HCT116 (cell line): ENCODE results near the gene OAS2. TPM values are rescaled to one million over a fixed set of nuclear protein-coding genes. Genes with fewer than 3 reads are reported as not detected.

Source experiments
- ATAC-seq: fragments of 200-7000 bp; cut with Tn5 transposase; 2 replicates; pipeline ENCODE4 v1.9.1; 2020; ENCODE audit warnings: mild to moderate bottlenecking, moderate library complexity
- BruUV-seq: library from RNA; stranded (reverse); fragments of 400-500 nt; replicated peaks from 2 replicates; lab custom pipeline; 2021; lab: Mats Ljungman, UMichigan
- CTCF ChIA-PET: fragments of 300-600 bp; sonication (Branson Sonifier 250); formaldehyde crosslinking; loops from one replicate; lab custom pipeline; 2021; ENCODE audit warnings: antibody characterized with exemption; lab: Charles Lee
- POLR2A ChIA-PET: fragments of 300-600, 350-600 bp; sonication (Branson Sonifier 250); formaldehyde crosslinking; loops from one replicate; lab custom pipeline; 2021; ENCODE audit warnings: antibody characterized with exemption; lab: Charles Lee
- RAD21 ChIA-PET, 2 experiments: fragments of 300-600 bp; sonication (Branson Sonifier 250); formaldehyde crosslinking; loops; one replicate each; lab custom pipeline; 2023; ENCODE audit warnings: low total read pairs in 2 of 2; ENCODE audit not compliant: uncharacterized antibody in 2 of 2, unreplicated experiment in 2 of 2, low non-redundant PET in 1 of 2; lab: Charles Lee
- DNase-seq: peaks from one replicate; pipeline ENCODE4 v3.0.0-alpha.2; 2010; ENCODE audit warnings: low read depth, low spot score
- H2AFZ ChIP-seq: fragments of 200-600 bp; shearing (Covaris generic), sonication (generic); 2 replicates; pipeline ENCODE4 v1.6.1; 2017; ENCODE audit warnings: low read depth, mixed run types, mixed read lengths, antibody characterized with exemption, low read length; ENCODE audit not compliant: poor library complexity, severe bottlenecking
- H3K27ac ChIP-seq: 2 replicates; pipeline ENCODE4 v1.5.1; 2012; ENCODE audit warnings: low read depth, low read length
- H3K27me3 ChIP-seq: fragments of 200-600 bp; sonication (generic); 2 replicates; pipeline ENCODE4 v1.6.1; 2016; ENCODE audit warnings: mixed run types, low read length, mixed read lengths; ENCODE audit not compliant: insufficient read depth
- H3K36me3 ChIP-seq, 2 experiments: fragments of 200-500 bp in 1 of 2; fragments of 200-600 bp in 1 of 2; sonication (Bioruptor generic) in 1 of 2; sonication (generic) in 1 of 2; 2 replicates each; pipeline versions ENCODE4 v1.5.1 to v1.6.1; 2014 to 2016; ENCODE audit warnings: low read length in 2 of 2, inconsistent platforms in 1 of 2, mixed read lengths in 1 of 2, mixed run types in 1 of 2; ENCODE audit not compliant: insufficient read depth in 2 of 2, control insufficient read depth in 1 of 2
- H3K4me1 ChIP-seq, 2 experiments: fragments of 200-600 bp in 1 of 2; sonication (generic) in 1 of 2; 2 replicates each; pipeline versions ENCODE4 v1.5.1 to v1.6.1; 2012 to 2017; ENCODE audit warnings: low read length in 2 of 2, inconsistent platforms in 1 of 2, mild to moderate bottlenecking in 1 of 2, mixed read lengths in 1 of 2, mixed run types in 1 of 2, moderate library complexity in 1 of 2; ENCODE audit not compliant: insufficient read depth in 2 of 2, control insufficient read depth in 1 of 2
- H3K4me2 ChIP-seq: fragments of 200-600 bp; sonication (generic); 2 replicates; pipeline ENCODE4 v1.6.1; 2017; ENCODE audit warnings: mixed run types, low read length, mixed read lengths
- H3K4me3 ChIP-seq, 2 experiments: fragments of 200-600 bp in 1 of 2; sonication (generic) in 1 of 2; replicated peaks in 1 of 2; 2 replicates each; pipeline ENCODE4 v1.5.1; 2011 to 2016; ENCODE audit warnings: low read length in 2 of 2, control low read depth in 1 of 2, low read depth in 1 of 2, mild to moderate bottlenecking in 1 of 2, mixed read lengths in 1 of 2, mixed run types in 1 of 2
- H3K79me2 ChIP-seq: fragments of 200-600 bp; sonication (generic); 2 replicates; pipeline ENCODE4 v1.6.1; 2017; ENCODE audit warnings: mild to moderate bottlenecking, mixed run types, low read length, moderate library complexity, mixed read lengths; ENCODE audit not compliant: insufficient read depth
- H3K9ac ChIP-seq: fragments of 200-600 bp; sonication (generic); 2 replicates; pipeline ENCODE4 v1.6.1; 2016; ENCODE audit warnings: low read length, mixed read lengths
- H3K9me2 ChIP-seq: fragments of 200-600 bp; sonication (generic), shearing (Covaris generic); 2 replicates; pipeline ENCODE4 v1.6.1; 2017; ENCODE audit warnings: mixed run types, mild to moderate bottlenecking, moderate library complexity; ENCODE audit not compliant: insufficient read depth
- H3K9me3 ChIP-seq, 2 experiments: fragments of 200-500 bp in 1 of 2; fragments of 200-600 bp in 1 of 2; sonication (Bioruptor generic) in 1 of 2; sonication (generic) in 1 of 2; 2 replicates each; pipeline ENCODE4 v1.6.1; 2014 to 2017; ENCODE audit warnings: low read length in 2 of 2, mixed read lengths in 2 of 2, inconsistent platforms in 1 of 2, low read depth in 1 of 2, mild to moderate bottlenecking in 1 of 2, mixed run types in 1 of 2, moderate library complexity in 1 of 2; ENCODE audit not compliant: control insufficient read depth in 1 of 2, insufficient read depth in 1 of 2
- H4K20me1 ChIP-seq: fragments of 200-600 bp; sonication (generic), shearing (Covaris generic); 2 replicates; pipeline ENCODE4 v1.6.1; 2017; ENCODE audit warnings: mixed run types, mild to moderate bottlenecking, moderate library complexity; ENCODE audit not compliant: insufficient read depth
- CBX3 ChIP-seq: IDR thresholded peaks from 2 replicates; pipeline ENCODE4 v1.6.1; 2012; ENCODE audit warnings: low read depth
- CEBPB ChIP-seq: IDR thresholded peaks from 2 replicates; pipeline ENCODE4 v1.6.1; 2012; ENCODE audit warnings: low read depth
- EZH2 ChIP-seq: fragments of 200-600 bp; sonication (generic); IDR thresholded peaks from 2 replicates; pipeline ENCODE4 v1.6.1; 2017; ENCODE audit warnings: antibody characterized with exemption, mixed run types
- EZH2phosphoT487 ChIP-seq: fragments of 200-600 bp; IDR thresholded peaks from 2 replicates; pipeline ENCODE4 v1.6.1; 2018; ENCODE audit warnings: antibody characterized with exemption, borderline replicate concordance
- FOSL1 ChIP-seq: IDR thresholded peaks from 2 replicates; pipeline ENCODE4 v1.6.1; 2012; ENCODE audit warnings: low read depth
- JUND ChIP-seq: IDR thresholded peaks from 2 replicates; pipeline ENCODE4 v1.6.1; 2012
- POLR2A ChIP-seq: IDR thresholded peaks from 2 replicates; pipeline ENCODE4 v1.7.0; 2011; ENCODE audit warnings: borderline replicate concordance; ENCODE audit not compliant: insufficient read depth, insufficient read length; ENCODE audit errors: extremely low read depth
- RAD21 ChIP-seq: IDR thresholded peaks from 2 replicates; pipeline ENCODE4 v1.6.1; 2012; ENCODE audit warnings: low read depth, mild to moderate bottlenecking
- SIN3A ChIP-seq: IDR thresholded peaks from 2 replicates; pipeline ENCODE4 v1.6.1; 2012; ENCODE audit warnings: low read depth
- SP1 ChIP-seq: IDR thresholded peaks from 2 replicates; pipeline ENCODE4 v1.6.1; 2012; ENCODE audit warnings: low read depth
- TCF7L2 ChIP-seq: IDR thresholded peaks from 2 replicates; pipeline ENCODE4 v1.7.0; 2011; ENCODE audit warnings: borderline replicate concordance, inconsistent platforms; ENCODE audit not compliant: insufficient read depth, insufficient read length; ENCODE audit errors: extremely low read depth
- YY1 ChIP-seq: IDR thresholded peaks from 2 replicates; pipeline ENCODE4 v1.6.1; 2011; ENCODE audit warnings: low read length, low read depth, moderate library complexity, mild to moderate bottlenecking; ENCODE audit not compliant: insufficient replicate concordance; ENCODE audit errors: extremely low read depth
- ZFX ChIP-seq: fragments of 450-650 bp; IDR thresholded peaks from 2 replicates; pipeline ENCODE4 v1.6.1; 2017
- ZNF274 ChIP-seq: fragments of 200-500 bp; sonication (Bioruptor generic); IDR thresholded peaks from 2 replicates; pipeline ENCODE4 v1.6.1; 2014; ENCODE audit warnings: mild to moderate bottlenecking, low read depth, low read length, inconsistent platforms
- intact Hi-C: fragments of 100-400 bp; cut with micrococcal nuclease; formaldehyde crosslinking; loops from 2 replicates; pipeline ENCODE4 v1.10.0; 2022
- total RNA-seq: library from RNA; stranded (reverse); gene quantifications from one replicate; pipeline ENCODE4 v1.2.1, GENCODE V29; 2021; ENCODE audit not compliant: unreplicated experiment
- TF ChIP-seq, protein P1 (sequence below): IDR thresholded peaks from 2 replicates; pipeline ENCODE4 v1.6.1; 2012

OAS2 gene
- total RNA-seq, 1 experiment from 2014 or later, result 0.30 TPM

DNA sequence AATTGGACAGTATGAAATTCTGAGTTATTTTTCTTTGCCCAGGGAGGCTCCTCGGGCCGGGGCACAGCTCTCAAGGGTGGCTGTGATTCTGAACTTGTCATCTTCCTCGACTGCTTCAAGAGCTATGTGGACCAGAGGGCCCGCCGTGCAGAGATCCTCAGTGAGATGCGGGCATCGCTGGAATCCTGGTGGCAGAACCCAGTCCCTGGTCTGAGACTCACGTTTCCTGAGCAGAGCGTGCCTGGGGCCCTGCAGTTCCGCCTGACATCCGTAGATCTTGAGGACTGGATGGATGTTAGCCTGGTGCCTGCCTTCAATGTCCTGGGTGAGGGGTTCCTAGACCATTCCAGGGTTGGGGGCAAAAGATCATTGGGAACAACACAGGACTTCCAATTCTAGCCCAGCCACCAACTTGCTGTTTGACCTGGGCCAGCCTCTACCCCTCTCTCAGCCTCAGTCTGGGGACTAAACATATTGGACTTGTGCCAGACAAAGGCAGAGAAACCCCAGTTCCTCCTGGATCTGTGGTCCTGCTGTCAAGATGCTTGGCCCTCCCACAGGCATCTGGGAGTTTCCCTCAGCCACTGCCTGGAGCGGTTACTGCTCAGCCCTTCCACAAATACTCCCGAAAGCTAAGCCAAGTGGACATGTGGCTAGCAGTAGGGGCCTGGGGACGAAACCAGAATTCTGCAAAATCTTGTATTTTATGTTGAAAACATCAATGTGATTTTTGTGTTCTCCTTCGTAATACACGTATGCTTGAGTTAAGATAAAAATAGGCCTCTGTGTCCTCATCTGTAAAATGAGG, 36.6 kb upstream of the OAS2 start:
- Histone ChIP-seq H3K4me2 (no peak overlapping the region), H2AFZ (no peak overlapping the region), H3K27me3 (no peaks in the 10 kb centered on the region), H3K9me2 (no peaks in the 10 kb centered on the region), H3K9me3 (no peaks in the 10 kb centered on the region), H3K36me3 (peaks cover 0 to 3% of the 10 kb centered on the region in 2 experiments; a peak in 1 of 4 replicates), H3K27ac (no peak overlapping the region), H3K79me2 (no peaks in the 10 kb centered on the region; the same call in 1 of the 2 replicates), H4K20me1 (no peaks in the 10 kb centered on the region)
- intact Hi-C loops, result no loop called here
- POLR2A ChIA-PET, result no interaction called here
- CTCF ChIA-PET, result no interaction called here
- DNase-seq (no peak), ATAC-seq (no peak)
- RAD21 ChIA-PET, result no interaction called here
- no TSS peak for BruUV-seq
- no peak for TF ChIP-seq ZNF274
- no peak for TF ChIP-seq CEBPB
- no peak for TF ChIP-seq SIN3A
- no peak for TF ChIP-seq TCF7L2
- no peak for TF ChIP-seq ZFX
- no peak for TF ChIP-seq EZH2
- TF ChIP-seq, protein P1, sequence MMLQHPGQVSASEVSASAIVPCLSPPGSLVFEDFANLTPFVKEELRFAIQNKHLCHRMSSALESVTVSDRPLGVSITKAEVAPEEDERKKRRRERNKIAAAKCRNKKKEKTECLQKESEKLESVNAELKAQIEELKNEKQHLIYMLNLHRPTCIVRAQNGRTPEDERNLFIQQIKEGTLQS, result no peak
- TF ChIP-seq, all 23 proteins: peak for 0
- Histone ChIP-seq H3K4me1 (peaks cover 5 to 16% of the 10 kb centered on the region in 2 experiments; a peak in 2 of 4 replicates), H3K4me3 (no peak overlapping the region), H3K9ac (no peak overlapping the region)

DNA sequence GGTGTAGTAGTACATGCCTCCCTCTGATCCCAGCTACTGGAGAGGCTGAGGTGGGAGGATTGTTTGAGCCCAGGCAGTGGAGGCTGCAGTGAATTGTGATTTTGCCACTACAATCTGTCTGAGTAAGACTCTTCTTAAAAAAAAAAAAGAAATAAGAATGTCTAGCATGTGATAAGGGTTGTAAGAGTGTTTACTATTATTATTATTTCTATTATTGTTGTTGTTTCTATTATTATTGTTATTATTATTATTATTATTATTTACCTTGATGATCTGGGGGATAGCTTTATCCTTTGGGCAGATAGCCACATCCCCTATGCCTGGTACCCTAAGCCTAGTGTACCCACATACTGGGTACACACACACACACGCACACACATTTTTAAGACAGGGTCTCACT, 35.7 kb upstream of the OAS2 start:
- no TSS peak for BruUV-seq
- CTCF ChIA-PET, result no interaction called here

More for the DNA sequence above, 35.7 kb upstream of the OAS2 start:
- Histone ChIP-seq H3K9ac (no peak overlapping the region), H3K9me2 (no peaks in the 10 kb centered on the region), H3K4me3 (no peak overlapping the region), H3K4me2 (no peak overlapping the region), H2AFZ (no peak overlapping the region), H3K36me3 (peaks cover 0 to 3% of the 10 kb centered on the region in 2 experiments; a peak in 1 of 4 replicates), H3K27me3 (no peaks in the 10 kb centered on the region), H3K27ac (no peak overlapping the region), H3K4me1 (peaks cover 5 to 11% of the 10 kb centered on the region in 2 experiments; a peak in 2 of 4 replicates), H3K9me3 (no peaks in the 10 kb centered on the region), H4K20me1 (no peaks in the 10 kb centered on the region)
- ChIA-PET RAD21 (no interaction called here), POLR2A (no interaction called here)
- intact Hi-C loops, result no loop called here
- DNase-seq, result no peak
- TF ChIP-seq YY1 (no peak), POLR2A (no peak), FOSL1 (no peak), ZNF274 (no peak), SP1 (no peak), RAD21 (no peak), CBX3 (no peak), SIN3A (no peak), EZH2 (no peak), EZH2phosphoT487 (no peak), TCF7L2 (no peak), ZFX (no peak), JUND (no peak)
- TF ChIP-seq, protein P1, result no peak
- TF ChIP-seq, all 23 proteins: peak for 0
- ATAC-seq, result no peak
- no peaks in the 10 kb centered on the region; the same call in 1 of the 2 replicates for H3K79me2 ChIP-seq
